Lower leg skin (tissue), 3 donors: ENCODE measurements around the gene ATAD3C.

ENCODE experiments used
- POLR2A ChIP-seq, 2 donors: fragments of 450-650 bp; IDR thresholded peaks; one replicate each; pipeline ENCODE4 v1.6.1; 2016 to 2017; ENCODE audit warnings: antibody characterized with exemption in 2 of 2, mild to moderate bottlenecking in 1 of 2, moderate library complexity in 1 of 2
- TF ChIP-seq, protein P1 (sequence below), 3 donors: fragments of 450-650 bp; IDR thresholded peaks; one replicate each; pipeline ENCODE4 v1.5.1; 2016; ENCODE audit warnings: antibody characterized with exemption in 3 of 3, mild to moderate bottlenecking in 3 of 3, moderate library complexity in 2 of 3

DNA sequence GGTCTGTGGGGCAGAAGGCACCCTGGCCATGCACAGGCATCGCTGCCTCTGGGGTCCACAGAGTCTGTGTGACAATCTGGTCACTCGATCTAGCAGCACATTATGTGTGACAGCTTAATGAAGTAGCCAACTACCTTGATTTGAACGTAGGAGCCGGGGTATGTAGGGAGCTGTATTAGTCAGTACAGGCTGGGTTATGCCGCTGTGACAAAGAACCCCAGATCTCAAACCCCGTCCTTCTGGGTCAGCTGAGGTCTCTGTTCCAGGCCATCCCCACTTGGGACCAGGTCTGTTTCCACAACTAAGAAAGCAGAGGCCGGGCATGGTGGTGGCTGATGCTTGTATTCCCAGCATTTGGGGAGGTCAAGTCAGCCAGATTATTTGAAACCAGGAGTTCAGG is 13.8 kb downstream of the ATAD3C start:
- TF ChIP-seq, protein P1, sequence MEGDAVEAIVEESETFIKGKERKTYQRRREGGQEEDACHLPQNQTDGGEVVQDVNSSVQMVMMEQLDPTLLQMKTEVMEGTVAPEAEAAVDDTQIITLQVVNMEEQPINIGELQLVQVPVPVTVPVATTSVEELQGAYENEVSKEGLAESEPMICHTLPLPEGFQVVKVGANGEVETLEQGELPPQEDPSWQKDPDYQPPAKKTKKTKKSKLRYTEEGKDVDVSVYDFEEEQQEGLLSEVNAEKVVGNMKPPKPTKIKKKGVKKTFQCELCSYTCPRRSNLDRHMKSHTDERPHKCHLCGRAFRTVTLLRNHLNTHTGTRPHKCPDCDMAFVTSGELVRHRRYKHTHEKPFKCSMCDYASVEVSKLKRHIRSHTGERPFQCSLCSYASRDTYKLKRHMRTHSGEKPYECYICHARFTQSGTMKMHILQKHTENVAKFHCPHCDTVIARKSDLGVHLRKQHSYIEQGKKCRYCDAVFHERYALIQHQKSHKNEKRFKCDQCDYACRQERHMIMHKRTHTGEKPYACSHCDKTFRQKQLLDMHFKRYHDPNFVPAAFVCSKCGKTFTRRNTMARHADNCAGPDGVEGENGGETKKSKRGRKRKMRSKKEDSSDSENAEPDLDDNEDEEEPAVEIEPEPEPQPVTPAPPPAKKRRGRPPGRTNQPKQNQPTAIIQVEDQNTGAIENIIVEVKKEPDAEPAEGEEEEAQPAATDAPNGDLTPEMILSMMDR (IDR thresholded peaks at IDR 0.05), result no peak
- no peak for TF ChIP-seq POLR2A (IDR thresholded peaks at IDR 0.05)
